Keratinocyte (primary cell): ENCODE results near the gene RIN3. TPM values are rescaled to one million over a fixed set of nuclear protein-coding genes. Genes with fewer than 3 reads are reported as not detected.

ENCODE experiments used
- DNase-seq: peaks from one replicate; pipeline ENCODE4 v3.0.0-alpha.2; 2011; ENCODE audit warnings: low read depth, missing footprints, low spot score
- FAIRE-seq: peaks from 2 replicates; lab custom pipeline; 2011; peaks lifted over from hg19 to GRCh38; lab: Jason Lieb, UNC
- H2AFZ ChIP-seq: 2 replicates; pipeline ENCODE4 v1.6.0; 2012; ENCODE audit warnings: low read length, control low read depth, inconsistent platforms; ENCODE audit not compliant: control insufficient read depth
- H3K27ac ChIP-seq: 2 replicates; pipeline ENCODE4 v1.5.1; 2011; ENCODE audit warnings: low read length; ENCODE audit not compliant: control insufficient read depth, insufficient read depth
- H3K27me3 ChIP-seq: 3 replicates; pipeline ENCODE4 v1.6.0; 2011; ENCODE audit warnings: low read length; ENCODE audit not compliant: control insufficient read depth, insufficient read depth; ENCODE audit errors: extremely low read depth
- H3K36me3 ChIP-seq, 2 experiments: 2 replicates in 1 of 2; 3 replicates in 1 of 2; pipeline ENCODE4 v1.5.1; 2011; ENCODE audit warnings: low read length in 2 of 2, mild to moderate bottlenecking in 1 of 2; ENCODE audit not compliant: control insufficient read depth in 2 of 2, insufficient read depth in 2 of 2; ENCODE audit errors: extremely low read depth in 1 of 2
- H3K4me1 ChIP-seq: 3 replicates; pipeline ENCODE4 v1.5.1; 2011; ENCODE audit warnings: low read length; ENCODE audit not compliant: control insufficient read depth, insufficient read depth; ENCODE audit errors: extremely low read depth
- H3K4me2 ChIP-seq: 3 replicates; pipeline ENCODE4 v1.6.0; 2011; ENCODE audit warnings: low read depth, low read length; ENCODE audit not compliant: control insufficient read depth, insufficient read depth; ENCODE audit errors: extremely low read depth
- H3K4me3 ChIP-seq, 3 experiments: fragments of 200-600 bp in 1 of 3; sonication (generic) in 1 of 3; 2 replicates in 2 of 3; 3 replicates in 1 of 3; pipeline ENCODE4 v1.5.1; 2011 to 2016; ENCODE audit warnings: low read length in 3 of 3, mild to moderate bottlenecking in 3 of 3, control low read depth in 2 of 3, inconsistent platforms in 1 of 3, low read depth in 1 of 3, mixed read lengths in 1 of 3, mixed run types in 1 of 3, moderate library complexity in 1 of 3; ENCODE audit not compliant: control insufficient read depth in 2 of 3, insufficient read depth in 2 of 3; ENCODE audit errors: extremely low read depth in 1 of 3
- H3K79me2 ChIP-seq: 2 replicates; pipeline ENCODE4 v1.6.0; 2012; ENCODE audit warnings: low read length; ENCODE audit not compliant: control insufficient read depth, insufficient read depth
- H3K9ac ChIP-seq: 3 replicates; pipeline ENCODE4 v1.6.0; 2011; ENCODE audit warnings: low read length; ENCODE audit not compliant: control insufficient read depth, insufficient read depth; ENCODE audit errors: extremely low read depth
- H3K9me1 ChIP-seq: 3 replicates; pipeline ENCODE4 v1.6.0; 2011; ENCODE audit warnings: low read length; ENCODE audit not compliant: control insufficient read depth, insufficient read depth; ENCODE audit errors: extremely low read depth
- H3K9me3 ChIP-seq: 2 replicates; pipeline ENCODE4 v1.5.1; 2012; ENCODE audit warnings: low read depth, low read length; ENCODE audit not compliant: control insufficient read depth
- H4K20me1 ChIP-seq: 3 replicates; pipeline ENCODE4 v1.6.0; 2011; ENCODE audit warnings: low read length; ENCODE audit not compliant: control insufficient read depth, insufficient read depth; ENCODE audit errors: extremely low read depth
- CTCF ChIP-seq, 3 experiments: IDR thresholded peaks in 1 of 3; conservative IDR thresholded peaks in 1 of 3; optimal IDR thresholded peaks in 1 of 3; 2 replicates in 2 of 3; 3 replicates in 1 of 3; pipeline versions ENCODE3 to v1.5.1; 2011; ENCODE audit warnings: low read length in 3 of 3, mild to moderate bottlenecking in 3 of 3, moderate library complexity in 2 of 3, control low read depth in 1 of 3, inconsistent platforms in 1 of 3; ENCODE audit not compliant: insufficient read depth in 2 of 3; ENCODE audit errors: extremely low read depth in 1 of 3
- EZH2 ChIP-seq: IDR thresholded peaks from one replicate; pipeline ENCODE4 v1.6.1; 2012; ENCODE audit warnings: inconsistent platforms, mild to moderate bottlenecking, low read length, moderate library complexity
- dilution Hi-C: fragments of 300-500 bp; cut with MboI; formaldehyde crosslinking; loops from one replicate; pipeline ENCODE4 v1.7.0; 2020; ENCODE audit warnings: low sequenced_read_pairs; ENCODE audit not compliant: extremely low pct_ligation_motif_present
- polyA plus RNA-seq, 5 experiments: library from polyadenylated mRNA; depleted of rRNA in 3 of 5; stranded (reverse) in 3 of 5; stranded (forward) in 1 of 5; unstranded in 1 of 5; fragments of >200 nt; gene quantifications; 1 replicate in 1 of 5; 2 replicates in 3 of 5; 3 replicates in 1 of 5; pipeline versions ENCODE4 v1.2.1 to v1.2.3, GENCODE V29; 2011 to 2012; ENCODE audit warnings: missing spikeins in 2 of 5, low read depth in 1 of 5, low replicate concordance in 1 of 5

Gene RIN3
- polyA plus RNA-seq, 1 donor (not counting 4 experiments of a cell fraction or from before 2014, with no cell fraction given): 1.2 TPM

GRCh38 chr14:92482621-92483319, 30.8 kb upstream of the RIN3 start:
- H3K9me1 ChIP-seq: no peaks in the 10 kb centered on the region
- H2AFZ ChIP-seq: no peak overlapping the region
- H3K36me3 ChIP-seq: no peaks in the 10 kb centered on the region
- H3K79me2 ChIP-seq: no peaks in the 10 kb centered on the region
- dilution Hi-C loops: no loop called here
- DNase-seq: no peak
- no peak overlapping the region for H3K9ac ChIP-seq
- no peak overlapping the region for H3K4me3 ChIP-seq
- TF ChIP-seq CTCF (optimal IDR thresholded peaks at IDR 0.05 in 1 of 3, IDR thresholded peaks at IDR 0.05 in 1 of 3, conservative IDR thresholded peaks at IDR 0.05 in 1 of 3; ENCODE audit: extremely low read depth in 1 of 3, insufficient read depth in 2 of 3, low read length in 3 of 3) (no peak), EZH2 (no peak)
- no peaks in the 10 kb centered on the region for H4K20me1 ChIP-seq
- H3K27ac ChIP-seq: no peak overlapping the region
- peaks cover 7% of the 10 kb centered on the region for H3K27me3 ChIP-seq
- FAIRE-seq: no peak
- H3K4me1 ChIP-seq: no peaks in the 10 kb centered on the region
- H3K9me3 ChIP-seq: no peaks in the 10 kb centered on the region
- H3K4me2 ChIP-seq: no peak overlapping the region

GRCh38 chr14:92484132-92484823, 29.3 kb upstream of the RIN3 start:
- no peak for TF ChIP-seq CTCF (optimal IDR thresholded peaks at IDR 0.05 in 1 of 3, IDR thresholded peaks at IDR 0.05 in 1 of 3, conservative IDR thresholded peaks at IDR 0.05 in 1 of 3; ENCODE audit: extremely low read depth in 1 of 3, insufficient read depth in 2 of 3, low read length in 3 of 3)
- no peak for TF ChIP-seq EZH2
- H3K9ac ChIP-seq: no peak overlapping the region
- H3K27ac ChIP-seq: no peak overlapping the region
- no peak overlapping the region for H2AFZ ChIP-seq
- no peak overlapping the region for H3K4me3 ChIP-seq
- DNase-seq (no peak), FAIRE-seq (no peak)
- no peaks in the 10 kb centered on the region for H3K9me1 ChIP-seq
- H3K27me3 ChIP-seq: peaks cover 7% of the 10 kb centered on the region
- no peaks in the 10 kb centered on the region for H3K79me2 ChIP-seq
- no peaks in the 10 kb centered on the region for H4K20me1 ChIP-seq
- H3K4me2 ChIP-seq: no peak overlapping the region
- no peaks in the 10 kb centered on the region for H3K36me3 ChIP-seq
- H3K4me1 ChIP-seq: no peaks in the 10 kb centered on the region
- dilution Hi-C loops: no loop called here
- no peaks in the 10 kb centered on the region for H3K9me3 ChIP-seq
